Measurements from ENCODE around the gene MAP4K3.

The MAP4K3 gene

DNA sequence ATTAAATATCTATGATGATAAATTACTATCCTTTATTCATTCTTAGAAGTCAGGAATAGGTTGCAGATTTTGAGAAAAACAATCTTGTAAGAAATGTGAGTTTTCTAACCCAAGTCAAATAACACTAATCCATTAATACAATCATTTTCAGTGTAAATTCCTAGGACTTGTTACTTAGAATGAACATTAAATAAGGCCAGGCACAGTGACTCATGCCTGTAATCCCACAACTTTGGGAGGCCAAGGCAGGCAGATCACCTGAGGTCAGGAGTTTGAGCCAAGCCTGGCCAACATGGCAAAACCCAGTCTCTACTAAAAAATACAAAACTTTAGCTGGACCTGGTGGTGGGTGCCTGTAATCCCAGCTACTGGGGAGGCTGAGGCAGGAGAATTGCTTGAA, 147.5 kb downstream of the MAP4K3 start:
- TF ChIP-seq, protein P1, sequence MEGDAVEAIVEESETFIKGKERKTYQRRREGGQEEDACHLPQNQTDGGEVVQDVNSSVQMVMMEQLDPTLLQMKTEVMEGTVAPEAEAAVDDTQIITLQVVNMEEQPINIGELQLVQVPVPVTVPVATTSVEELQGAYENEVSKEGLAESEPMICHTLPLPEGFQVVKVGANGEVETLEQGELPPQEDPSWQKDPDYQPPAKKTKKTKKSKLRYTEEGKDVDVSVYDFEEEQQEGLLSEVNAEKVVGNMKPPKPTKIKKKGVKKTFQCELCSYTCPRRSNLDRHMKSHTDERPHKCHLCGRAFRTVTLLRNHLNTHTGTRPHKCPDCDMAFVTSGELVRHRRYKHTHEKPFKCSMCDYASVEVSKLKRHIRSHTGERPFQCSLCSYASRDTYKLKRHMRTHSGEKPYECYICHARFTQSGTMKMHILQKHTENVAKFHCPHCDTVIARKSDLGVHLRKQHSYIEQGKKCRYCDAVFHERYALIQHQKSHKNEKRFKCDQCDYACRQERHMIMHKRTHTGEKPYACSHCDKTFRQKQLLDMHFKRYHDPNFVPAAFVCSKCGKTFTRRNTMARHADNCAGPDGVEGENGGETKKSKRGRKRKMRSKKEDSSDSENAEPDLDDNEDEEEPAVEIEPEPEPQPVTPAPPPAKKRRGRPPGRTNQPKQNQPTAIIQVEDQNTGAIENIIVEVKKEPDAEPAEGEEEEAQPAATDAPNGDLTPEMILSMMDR (IDR thresholded peaks at IDR 0.05; ENCODE audit: insufficient read depth, missing control alignments), result no peak
- DNase-seq (ENCODE audit: insufficient read length, low spot score) (no peak), FAIRE-seq (no peak)

DNA sequence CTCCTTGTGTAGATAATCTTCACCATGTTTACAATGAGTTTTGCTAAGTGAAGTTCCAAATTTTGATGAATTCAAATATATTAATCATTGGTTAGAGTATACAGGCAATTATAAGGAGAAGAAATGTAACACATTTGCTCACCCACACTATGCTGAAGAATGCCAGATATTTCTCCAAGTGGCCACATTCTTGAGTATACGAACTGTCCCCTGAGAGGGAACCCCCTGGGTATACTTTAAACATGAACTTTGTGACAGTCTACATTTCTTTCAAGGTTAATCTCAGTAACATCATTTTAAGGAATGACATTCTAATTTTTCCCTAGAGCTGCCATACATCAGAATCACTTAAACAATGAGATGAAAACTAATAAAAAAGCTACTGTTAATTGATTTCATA, 153.5 kb downstream of the MAP4K3 start:
- DNase-seq (ENCODE audit: insufficient read length, low spot score) (no peak), FAIRE-seq (no peak)
- TF ChIP-seq, protein P1 (IDR thresholded peaks at IDR 0.05; ENCODE audit: insufficient read depth, missing control alignments), result no peak

DNA sequence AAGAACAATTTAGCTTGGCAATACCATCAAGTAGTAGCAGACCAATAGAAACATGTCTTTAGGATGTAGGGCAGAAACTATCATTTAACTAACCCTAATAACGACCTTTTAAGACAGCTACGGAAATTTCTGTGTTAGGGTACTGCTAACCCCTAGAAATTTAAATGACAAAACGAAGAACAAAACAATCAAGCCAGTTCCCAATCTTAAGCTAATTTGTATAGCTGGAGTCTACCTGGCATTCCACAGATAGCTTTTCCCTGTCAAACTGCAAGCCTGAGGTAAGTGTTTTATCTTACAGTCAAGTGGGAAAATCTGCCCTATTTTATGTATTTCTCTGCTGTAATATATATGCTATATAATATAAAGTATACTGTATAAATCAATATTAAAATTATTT, 155.7 kb downstream of the MAP4K3 start:
- TF ChIP-seq, protein P1 (IDR thresholded peaks at IDR 0.05; ENCODE audit: insufficient read depth, missing control alignments), result no peak
- DNase-seq (ENCODE audit: insufficient read length, low spot score) (no peak), FAIRE-seq (no peak)

DNA sequence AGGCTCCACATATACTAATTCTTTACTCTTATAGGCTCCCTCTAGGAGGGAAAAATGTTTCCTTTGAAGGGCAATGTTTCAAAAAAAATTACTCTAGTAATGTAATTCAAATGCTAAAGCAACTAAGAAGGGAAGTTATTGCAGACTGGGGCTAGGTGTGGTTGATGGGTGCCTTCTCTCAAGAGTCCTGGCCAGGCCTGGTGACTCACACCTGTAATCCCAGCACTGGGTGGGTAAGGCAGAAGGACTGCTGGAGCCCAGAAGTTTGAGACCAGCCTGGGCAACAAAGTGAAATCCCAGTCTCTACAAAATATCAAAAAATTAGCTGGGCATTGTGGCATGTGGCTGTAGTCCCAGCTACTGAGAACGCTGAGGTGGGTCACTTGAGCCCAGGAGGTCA, 162.1 kb downstream of the MAP4K3 start:
- TF ChIP-seq, protein P1 (IDR thresholded peaks at IDR 0.05; ENCODE audit: insufficient read depth, missing control alignments), result no peak
- DNase-seq (ENCODE audit: insufficient read length, low spot score), result no peak
- no peak for FAIRE-seq

DNA sequence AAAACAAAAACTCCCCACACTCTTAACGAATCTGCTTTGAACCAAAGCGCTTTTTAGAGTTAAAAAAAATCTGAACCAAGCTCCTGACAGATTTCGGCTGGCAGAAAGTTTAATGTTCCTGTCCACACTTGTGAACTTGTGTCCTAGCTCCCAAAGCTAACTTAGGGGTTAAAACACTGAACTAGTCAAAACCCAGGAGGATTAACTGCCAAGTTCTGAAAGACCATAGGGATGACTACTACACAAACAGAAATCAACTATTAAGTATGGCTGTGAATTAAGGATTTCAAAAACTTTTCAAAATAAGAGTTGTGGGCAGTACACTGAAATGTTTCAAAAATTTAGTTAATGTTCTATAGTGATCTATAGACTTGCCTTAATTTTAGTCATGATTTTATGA, 167.1 kb downstream of the MAP4K3 start:
- TF ChIP-seq, protein P1 (IDR thresholded peaks at IDR 0.05; ENCODE audit: insufficient read depth, missing control alignments), result no peak
- DNase-seq (ENCODE audit: insufficient read length, low spot score) (no peak), FAIRE-seq (no peak)

DNA sequence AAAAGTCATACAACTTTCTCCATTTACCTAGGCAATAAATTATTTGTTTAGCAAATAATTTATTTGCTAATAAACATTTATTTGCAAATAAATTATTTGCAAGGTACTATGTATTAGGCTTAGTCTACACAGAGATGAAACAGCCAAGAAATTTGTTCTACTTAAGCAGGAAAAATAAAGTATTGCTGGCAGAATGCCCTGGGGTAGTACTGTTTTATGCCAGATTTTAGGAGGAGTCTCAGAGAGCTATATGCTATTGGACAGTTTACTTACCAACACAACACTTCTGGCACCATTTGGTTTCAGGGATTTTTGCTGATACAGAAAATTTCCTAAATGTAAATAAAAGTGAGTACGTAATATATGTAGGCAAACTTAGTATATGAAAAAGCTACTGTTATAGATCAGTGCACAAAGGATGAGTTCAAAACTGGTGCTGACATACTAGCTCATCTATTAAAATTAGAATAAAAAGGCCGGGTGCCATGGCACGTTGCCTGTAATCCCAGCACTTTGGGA, 170.1 kb downstream of the MAP4K3 start:
- DNase-seq (ENCODE audit: insufficient read length, low spot score) (no peak), FAIRE-seq (no peak)
- TF ChIP-seq, protein P1 (IDR thresholded peaks at IDR 0.05; ENCODE audit: insufficient read depth, missing control alignments), result no peak

DNA sequence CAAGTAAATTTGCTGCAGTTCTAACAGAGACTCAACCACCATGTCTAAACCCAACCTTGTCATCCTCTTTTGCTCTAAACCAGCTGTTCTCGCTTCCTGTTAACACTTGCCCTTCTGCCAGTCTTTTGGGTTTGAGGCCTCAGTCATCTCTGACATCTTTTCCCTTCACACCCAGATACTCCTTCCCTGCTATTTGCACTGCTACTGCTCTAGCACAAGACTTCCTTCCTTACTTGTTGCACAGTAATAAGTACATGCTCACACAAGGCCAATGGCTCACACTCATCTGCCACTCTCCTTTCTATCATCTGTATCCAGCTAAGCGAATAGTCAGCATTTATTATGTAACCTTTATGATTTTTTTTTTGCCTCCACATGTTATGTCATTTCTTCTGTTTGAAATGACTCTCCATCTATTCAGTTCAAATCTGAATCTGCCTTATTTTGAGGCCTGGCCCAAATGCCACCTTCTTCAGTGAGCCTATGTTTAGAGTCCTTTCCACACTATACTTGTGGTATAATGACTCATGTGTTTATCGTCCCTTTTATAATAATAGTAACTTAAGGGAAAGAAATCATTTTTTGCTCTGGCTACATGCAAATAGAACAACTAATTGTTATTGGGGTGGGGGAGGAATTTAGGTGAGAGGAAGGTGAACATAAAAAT, 170.8 kb downstream of the MAP4K3 start:
- TF ChIP-seq, protein P1 (IDR thresholded peaks at IDR 0.05; ENCODE audit: insufficient read depth, missing control alignments), result no peak
- FAIRE-seq, result no peak
- DNase-seq (ENCODE audit: insufficient read length, low spot score), result no peak

All from D721Med (cell line).